C1 segment of cervical spinal cord (tissue), 14 donors: ENCODE results near the gene SCNM1.
A peak's percentile ranks its signal among the peaks of the same experiment; 100 is the strongest.

Experiments used
- DNase-seq, 14 donors: peaks; one replicate each; lab custom pipeline; 2025; lab: John Stamatoyannopoulos, UW

Gene SCNM1

GRCh38 chr1:151165738-151166504 is at the start of gene SCNM1, which contains the start of gene LYSMD1:
Gene SCNM1 (plus strand): TSS chr1:151166144. CDS start chr1:151166153, 9 bp downstream.
Gene LYSMD1 (minus strand): TSS chr1:151165902. CDS start chr1:151165258, 644 bp downstream.
- peak; percentile 65 to 99 (median 96) for DNase-seq

DNA sequence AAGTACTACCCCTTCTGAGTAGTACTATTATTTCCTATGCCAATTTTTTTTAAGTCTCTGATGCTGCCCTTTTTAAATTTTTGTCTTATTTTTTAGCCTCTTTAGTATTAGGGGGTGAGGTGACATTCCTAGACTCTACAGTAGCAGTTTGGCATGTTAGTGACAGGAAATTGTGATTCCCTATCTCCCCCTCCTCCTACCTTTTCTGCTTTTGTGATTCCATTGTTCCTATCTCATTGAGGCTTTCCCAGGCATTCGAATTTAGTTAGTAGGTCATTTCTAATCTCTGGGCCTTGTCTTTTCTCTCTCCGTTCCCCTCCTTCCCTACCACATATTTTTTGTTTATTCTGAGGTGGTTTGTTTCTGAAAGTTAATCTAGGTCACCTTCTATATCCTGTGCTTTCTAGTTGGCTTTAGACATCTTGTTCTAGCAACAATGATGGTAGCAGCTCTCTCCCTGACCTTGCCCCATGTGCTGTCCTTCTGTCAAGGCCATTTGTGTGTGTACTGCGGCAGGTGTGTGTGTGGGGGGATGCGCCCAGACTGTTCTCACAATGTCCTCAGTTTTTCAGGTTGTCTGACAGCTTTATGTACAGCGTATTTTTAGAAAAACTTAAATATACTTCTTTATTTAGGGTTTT is 41.1 kb upstream of the SCNM1 start:
- DNase-seq: no peak

DNA sequence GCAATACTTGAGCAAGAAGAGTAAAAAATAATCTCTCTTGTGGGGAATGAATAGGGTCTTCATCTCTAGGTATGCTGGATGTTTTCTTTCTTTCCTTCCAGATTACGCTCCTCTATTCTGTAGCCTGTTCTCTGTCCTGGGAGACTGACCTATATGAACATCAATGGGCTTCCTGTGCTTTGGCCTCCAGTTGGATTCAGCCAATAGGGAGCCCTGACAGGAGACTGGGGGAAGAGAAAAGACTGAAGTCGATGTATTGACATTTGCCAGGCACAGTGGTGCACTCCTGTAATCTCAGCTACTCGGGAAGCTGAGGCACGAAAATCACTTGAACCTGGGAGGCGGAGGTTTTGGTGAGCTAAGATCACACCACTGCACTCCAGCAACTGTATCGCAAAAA is 37.1 kb upstream of the SCNM1 start:
- DNase-seq: no peak

GRCh38 chr1:151130987-151131586 is 34.9 kb upstream of the SCNM1 start:
- peak in 12 of 14 donors; percentile 9 to 92 (median 50) for DNase-seq

DNA sequence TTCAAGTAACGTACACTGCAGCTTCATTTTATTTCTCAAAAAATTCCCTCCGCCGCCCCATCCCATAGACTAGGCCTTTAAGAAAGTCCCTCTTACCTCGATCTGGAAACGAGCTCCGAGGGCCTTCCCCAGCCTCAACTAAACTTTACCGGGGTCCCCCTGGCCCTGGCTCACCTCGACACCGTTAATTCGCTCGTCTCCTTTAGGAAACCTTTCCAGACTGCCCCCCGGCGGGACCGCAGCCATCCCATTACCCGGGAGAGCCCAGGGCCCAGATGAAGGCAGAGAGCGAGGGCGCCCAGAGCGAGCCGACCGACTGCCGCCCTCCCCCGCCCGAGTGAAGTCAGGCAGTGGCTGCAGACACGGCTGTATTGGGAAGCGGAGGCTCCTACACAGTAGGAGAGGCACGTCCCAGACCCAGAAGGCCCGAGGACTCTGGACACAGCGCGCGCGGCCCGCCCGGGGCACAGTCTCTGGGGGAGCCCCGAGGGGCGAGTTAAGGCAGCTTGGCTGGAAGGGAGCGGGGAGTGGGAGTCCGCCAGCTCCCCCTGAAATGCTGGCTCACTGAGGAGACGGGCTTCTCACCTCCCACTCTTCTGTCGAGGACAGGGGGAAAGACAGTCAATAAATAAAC is 34.1 kb upstream of the SCNM1 start:
- DNase-seq: peak in 2 of 14 donors; percentile 27 to 33

DNA sequence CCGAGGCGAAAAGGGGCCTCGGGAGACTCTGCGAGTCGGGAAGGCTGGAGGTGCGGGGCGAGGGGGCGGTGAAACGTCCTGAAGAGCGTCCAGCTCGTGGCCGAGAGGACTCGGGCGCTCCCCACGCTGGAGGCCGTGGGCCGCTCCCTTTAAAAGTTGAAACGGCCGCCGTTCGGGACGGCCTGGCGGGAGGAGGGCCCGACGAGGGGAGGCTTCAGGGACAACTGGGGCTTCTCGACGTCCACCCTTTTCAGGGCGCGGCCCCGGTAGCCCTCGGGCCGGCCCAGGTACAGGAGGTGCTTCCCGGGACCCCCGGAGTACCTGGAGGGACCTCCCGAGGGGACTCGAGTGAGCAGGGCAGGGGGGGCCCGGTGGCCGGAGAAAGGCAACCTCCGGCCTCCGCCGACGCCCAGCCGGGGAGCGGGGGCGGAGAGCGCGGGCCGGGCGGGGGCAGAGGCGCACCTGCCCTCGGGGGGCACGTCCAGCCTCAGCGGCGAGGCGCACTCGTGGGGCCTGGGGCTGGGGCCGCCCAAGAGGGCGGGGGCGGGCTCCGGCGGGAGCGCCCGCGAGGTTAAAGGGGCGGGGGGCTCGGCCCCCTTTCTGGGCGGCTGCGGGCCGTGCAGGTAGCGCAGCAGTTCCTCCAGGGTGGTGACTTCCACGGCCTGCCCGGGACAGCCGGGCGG is 33.5 kb upstream of the SCNM1 start:
- no peak for DNase-seq

DNA sequence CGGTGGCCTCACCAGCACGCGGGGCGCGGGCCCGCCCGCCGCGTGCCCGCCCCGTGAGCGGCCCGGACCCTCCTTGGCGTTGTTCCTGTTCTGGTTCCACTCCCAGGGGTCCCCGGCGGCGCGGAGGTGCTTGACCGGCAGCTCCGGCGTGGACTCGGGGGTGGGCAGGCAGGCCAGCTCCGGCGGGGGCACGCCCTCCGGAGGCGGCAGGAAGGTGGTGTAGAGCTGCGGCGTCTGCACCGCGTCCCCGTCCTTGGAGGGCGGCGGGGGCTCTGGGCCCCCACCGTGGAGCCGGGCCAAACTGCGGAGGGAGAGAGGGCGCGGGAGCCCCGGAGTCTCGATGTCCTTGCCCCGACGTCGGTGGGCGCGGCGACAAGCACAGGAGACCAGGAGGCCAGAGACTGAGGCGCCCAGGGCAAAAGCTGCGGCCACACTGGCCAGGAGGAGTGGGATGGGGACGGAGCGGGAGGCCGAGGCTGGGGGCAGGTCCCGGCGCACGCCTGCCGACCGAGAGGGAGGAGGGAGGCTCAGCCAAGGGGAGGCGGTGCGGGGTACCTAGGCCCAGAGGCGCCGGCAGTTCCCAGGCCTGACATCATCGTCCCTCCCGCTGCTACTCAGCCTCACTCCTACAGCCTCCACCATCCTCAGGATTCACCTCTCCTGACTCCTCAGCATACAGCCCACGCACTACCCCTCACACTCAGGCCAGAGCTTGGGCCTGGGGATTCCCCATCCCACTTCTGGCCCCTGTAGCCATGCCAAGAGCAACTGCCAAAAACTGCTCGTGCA is 32.7 kb upstream of the SCNM1 start:
- DNase-seq: no peak

GRCh38 chr1:151134396-151134795 is 31.5 kb upstream of the SCNM1 start:
- DNase-seq: no peak

DNA sequence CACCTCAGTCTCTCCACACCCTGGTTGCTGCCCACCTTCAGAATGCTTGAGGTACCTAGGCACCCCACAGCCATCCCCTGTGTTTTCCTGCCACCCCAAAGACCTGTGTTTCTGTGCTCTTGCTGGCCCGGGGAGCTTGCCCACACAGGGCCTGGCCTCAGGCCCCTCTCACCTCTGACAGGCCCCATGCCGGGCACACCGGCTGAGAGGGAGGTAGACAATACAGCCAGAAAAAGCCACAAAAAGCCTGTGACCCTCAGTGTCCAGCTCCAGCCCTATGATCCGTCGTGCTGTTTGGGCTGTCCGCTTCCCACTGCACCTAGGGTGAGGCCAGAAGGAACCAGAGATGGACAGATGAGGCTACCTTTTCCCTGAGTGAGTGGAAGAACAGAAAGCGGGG is 31.0 kb upstream of the SCNM1 start:
- DNase-seq: no peak

- DNase-seq: no peak
These were observed 30.2 kb upstream of the SCNM1 start for GRCh38 chr1:151135433-151136385.

DNA sequence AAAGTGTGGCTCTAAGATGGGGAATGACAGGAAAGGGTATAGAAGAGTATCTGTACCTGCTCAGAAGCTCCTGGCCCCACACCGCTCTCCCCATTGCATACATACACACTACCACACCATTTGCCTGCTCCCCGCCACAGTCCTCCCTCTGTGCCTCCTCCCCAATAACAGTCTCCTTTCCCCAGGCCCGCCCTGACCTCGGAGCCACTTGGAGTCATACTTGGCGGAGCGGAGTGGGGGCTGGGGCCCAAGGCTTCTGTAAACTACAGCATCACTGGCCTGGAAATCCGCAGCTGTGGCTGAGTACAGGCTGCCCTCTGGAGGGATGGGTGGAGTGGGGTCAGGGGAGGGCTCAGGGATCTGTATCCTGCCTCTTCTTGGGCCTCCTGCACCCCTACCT is 28.2 kb upstream of the SCNM1 start:
- DNase-seq: no peak

GRCh38 chr1:151142411-151143056 is 23.4 kb upstream of the SCNM1 start:
- no peak for DNase-seq

DNA sequence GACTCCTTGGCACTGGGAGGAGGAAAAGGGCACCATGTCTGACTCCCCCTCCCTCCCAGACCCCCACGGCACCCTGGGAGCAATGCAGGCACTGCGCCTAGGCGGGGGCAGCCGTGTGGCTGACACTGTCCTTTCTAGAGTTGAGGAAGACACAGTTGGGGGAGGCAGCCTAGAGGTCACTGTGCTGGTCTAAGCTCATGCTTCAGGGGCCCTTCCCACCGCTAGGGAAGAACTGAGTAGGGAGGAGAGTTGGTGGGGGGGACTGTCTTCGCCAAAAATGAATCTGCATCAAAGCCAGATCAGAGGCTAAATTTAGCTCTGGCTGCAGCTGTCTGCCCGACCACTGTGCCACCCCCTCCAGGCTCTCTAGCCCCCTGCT is 22.9 kb upstream of the SCNM1 start:
- DNase-seq: no peak

DNA sequence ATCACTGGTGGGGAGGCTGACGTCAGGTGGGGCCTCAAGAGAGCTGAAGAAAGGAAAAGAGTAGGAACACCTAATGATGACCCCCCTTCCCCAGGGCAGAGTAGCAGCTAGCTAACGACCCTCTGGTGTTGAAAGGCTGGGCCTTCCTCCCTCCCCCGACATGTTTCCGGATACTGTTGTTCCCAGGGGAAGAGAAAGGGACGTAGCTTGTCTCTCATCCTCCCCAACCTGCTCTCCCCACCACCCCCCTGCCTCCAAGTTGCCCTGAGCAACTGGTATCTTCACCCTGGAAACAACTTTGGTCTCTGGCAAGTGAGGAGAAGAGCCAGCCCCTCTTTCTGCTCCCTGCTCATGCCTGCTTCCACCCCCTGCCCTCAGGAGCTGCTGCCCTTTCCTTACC is 22.0 kb upstream of the SCNM1 start:
- no peak for DNase-seq

DNA sequence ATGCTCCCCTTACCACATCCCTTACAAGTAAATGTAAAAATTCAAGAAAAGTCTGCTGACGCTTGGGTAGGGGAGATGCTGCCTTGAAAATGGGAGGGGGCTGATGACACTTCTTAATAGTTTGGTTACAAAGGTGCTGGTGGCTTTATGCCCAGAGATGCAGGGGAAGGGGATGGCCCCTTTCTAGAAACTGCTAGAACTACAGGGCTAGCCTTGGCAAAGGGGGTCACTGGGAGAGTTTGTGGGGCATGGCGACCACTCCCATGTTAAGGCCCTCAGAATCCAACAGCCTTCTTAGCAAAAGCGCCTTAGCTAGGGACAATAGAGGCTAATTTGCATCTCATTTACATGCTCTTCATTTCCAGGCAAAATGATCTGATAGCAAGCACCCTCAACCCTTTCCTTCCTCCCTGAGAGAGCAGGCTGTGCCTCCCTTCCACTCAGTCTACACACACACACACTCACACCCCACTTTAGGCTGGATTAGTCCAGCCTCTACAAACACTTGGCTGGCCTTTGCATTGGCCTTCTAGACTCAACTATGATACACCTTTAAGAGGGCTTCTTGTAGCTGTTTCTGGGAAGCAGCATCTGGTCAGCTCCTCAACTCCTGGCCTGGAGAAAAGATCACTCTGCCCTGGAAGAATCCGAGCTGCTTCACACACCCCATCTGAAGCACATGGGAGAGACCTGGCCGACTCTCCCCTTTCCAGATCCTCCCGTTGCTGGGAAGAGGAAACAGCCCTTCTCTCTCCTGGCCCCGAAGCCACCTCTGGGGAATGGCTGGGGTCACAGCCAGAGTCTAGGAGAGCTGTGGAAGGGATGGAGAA is 21.3 kb upstream of the SCNM1 start:
- peak in 1 of 14 donors; percentile 29 for DNase-seq

DNA sequence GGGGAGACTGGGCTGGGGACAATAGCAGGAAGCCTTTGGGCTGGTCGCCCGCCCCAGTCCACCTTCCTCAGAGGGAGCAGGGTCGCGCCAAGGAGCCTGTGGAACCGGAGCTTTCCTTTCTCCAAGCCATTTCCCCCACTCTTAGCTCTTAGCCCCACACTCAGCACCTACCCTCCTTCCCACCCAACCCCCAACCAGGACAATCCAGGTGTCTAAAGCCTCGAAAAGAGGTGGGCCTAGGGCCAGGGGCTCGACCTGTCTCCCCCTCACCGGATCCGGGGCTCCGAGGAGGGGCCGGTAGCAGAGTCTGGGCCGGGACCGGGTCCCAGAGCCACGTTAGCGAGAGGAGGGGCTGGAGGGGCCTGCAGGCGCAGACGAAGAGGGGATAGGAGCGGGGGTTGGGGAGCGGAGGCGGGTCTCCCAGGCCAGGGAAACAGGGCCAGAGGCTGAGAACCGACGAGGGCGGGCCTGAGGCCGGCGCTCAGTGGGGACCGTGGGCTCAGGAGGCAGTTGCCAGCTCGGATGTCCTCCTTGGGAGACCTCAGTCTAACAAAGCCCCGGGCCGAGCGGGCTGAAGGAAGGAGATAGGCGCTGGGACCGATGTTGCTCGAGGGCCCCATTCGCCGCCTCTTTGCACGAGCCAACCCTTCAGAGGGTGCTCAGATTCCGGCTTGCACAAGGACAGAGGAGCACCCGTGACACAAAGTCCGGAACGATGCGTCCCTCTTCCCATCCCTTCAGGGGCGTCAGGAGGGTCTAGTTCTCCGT is 20.5 kb upstream of the SCNM1 start:
- DNase-seq: peak in 4 of 14 donors; percentile 19 to 57 (median 34)

DNA sequence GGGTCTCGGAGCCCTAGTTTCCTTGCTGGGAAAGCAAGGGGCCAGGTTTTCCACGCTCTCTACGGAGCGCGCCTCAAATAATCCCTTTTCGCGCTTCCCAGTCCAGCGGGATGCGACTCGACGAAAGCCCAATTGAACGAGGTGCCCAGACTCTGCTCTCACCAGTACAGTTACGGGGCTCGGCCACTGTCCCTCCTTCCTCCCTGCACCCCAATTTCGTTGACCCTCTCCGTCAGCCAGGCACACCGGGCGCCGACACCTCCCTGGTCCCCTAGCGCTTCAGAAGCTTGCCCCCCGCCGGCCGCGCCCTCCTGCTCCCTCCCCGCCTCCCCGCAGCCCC is 19.9 kb upstream of the SCNM1 start:
- DNase-seq: no peak
